HepG2 (cell line): ENCODE results near the gene CAPN15. TPM values are rescaled to one million over a fixed set of nuclear protein-coding genes. Genes with fewer than 3 reads are reported as not detected.

ENCODE experiments used
- BCL6 ChIP-seq: IDR thresholded peaks from 2 replicates; pipeline ENCODE4 v1.6.1; 2016; ENCODE audit warnings: missing genetic modification reagents, missing compliant biosample characterization
- BRD4 ChIP-seq: sonication (generic); formaldehyde crosslinking; IDR thresholded peaks from 2 replicates; pipeline ENCODE4 v1.4.0; 2020; ENCODE audit warnings: missing genetic modification reagents
- CEBPZ ChIP-seq: IDR thresholded peaks from 2 replicates; pipeline ENCODE4 v1.6.1; 2012; ENCODE audit warnings: low read length, improper control_type of control experiment
- CREM ChIP-seq, 2 experiments: sonication (generic) in 1 of 2; formaldehyde crosslinking in 1 of 2; IDR thresholded peaks; 2 replicates each; pipeline versions ENCODE4 v1.4.0 to v1.6.1; 2016 to 2020; ENCODE audit warnings: antibody characterized with exemption in 1 of 2, mild to moderate bottlenecking in 1 of 2, missing genetic modification reagents in 1 of 2
- DPF2 ChIP-seq: sonication (generic); formaldehyde crosslinking; IDR thresholded peaks from 2 replicates; pipeline ENCODE4 v1.4.0; 2020; ENCODE audit warnings: mild to moderate bottlenecking, low read depth, missing genetic modification reagents, borderline replicate concordance
- ELF3 ChIP-seq: IDR thresholded peaks from 2 replicates; pipeline ENCODE4 v1.6.1; 2016; ENCODE audit warnings: missing genetic modification reagents, missing compliant biosample characterization
- HMGXB4 ChIP-seq, 2 experiments: sonication (generic) in 1 of 2; formaldehyde crosslinking in 1 of 2; IDR thresholded peaks; 2 replicates each; pipeline versions ENCODE4 v1.4.0 to v1.6.1; 2018 to 2020; ENCODE audit warnings: missing genetic modification reagents in 2 of 2, borderline replicate concordance in 1 of 2, low read depth in 1 of 2, mild to moderate bottlenecking in 1 of 2, missing biosample characterization in 1 of 2
- HNRNPLL ChIP-seq: fragments of 200-400 bp; formaldehyde crosslinking; IDR thresholded peaks from 2 replicates; pipeline ENCODE4 v1.6.1; 2017; ENCODE audit warnings: mild to moderate bottlenecking, low read depth, low read length; ENCODE audit not compliant: poor library complexity, severe bottlenecking
- MXD3 ChIP-seq: IDR thresholded peaks from 2 replicates; pipeline ENCODE4 v1.6.1; 2016; ENCODE audit warnings: mild to moderate bottlenecking, missing biosample characterization, missing genetic modification reagents
- POLR2AphosphoS5 ChIP-seq: IDR thresholded peaks from 2 replicates; pipeline ENCODE4 v1.6.1; 2012; ENCODE audit warnings: low read depth, low read length
- SALL1 ChIP-seq: sonication (generic); formaldehyde crosslinking; IDR thresholded peaks from 2 replicates; pipeline ENCODE4 v1.8.0; 2022; ENCODE audit warnings: mild to moderate bottlenecking, missing genetic modification reagents
- SAP130 ChIP-seq: IDR thresholded peaks from 2 replicates; pipeline ENCODE4 v1.6.1; 2016; ENCODE audit warnings: low read depth
- ZMYM4 ChIP-seq: sonication (generic); formaldehyde crosslinking; IDR thresholded peaks from 2 replicates; pipeline ENCODE4 v1.8.1; 2023; ENCODE audit warnings: mild to moderate bottlenecking, missing genetic modification reagents
- ZNF251 ChIP-seq: sonication (generic); formaldehyde crosslinking; IDR thresholded peaks from 2 replicates; pipeline ENCODE4 v1.9.0; 2021; ENCODE audit warnings: mild to moderate bottlenecking, missing genetic modification reagents
- ZNF446 ChIP-seq: sonication (generic); formaldehyde crosslinking; IDR thresholded peaks from 2 replicates; pipeline ENCODE4 v1.5.0; 2020; ENCODE audit warnings: mild to moderate bottlenecking, missing genetic modification reagents
- ZNF639 ChIP-seq: conservative IDR thresholded peaks from 2 replicates; pipeline ENCODE4 v1.6.1; 2018; ENCODE audit warnings: missing genetic modification reagents
- ZNF768 ChIP-seq: sonication (generic); formaldehyde crosslinking; IDR thresholded peaks from 2 replicates; pipeline ENCODE4 v1.4.0; 2020; ENCODE audit warnings: missing genetic modification reagents
- polyA plus RNA-seq, 8 experiments: library from polyadenylated mRNA; depleted of rRNA in 3 of 8; stranded (reverse) in 7 of 8; unstranded in 1 of 8; fragments of >200 nt; fragmentation: Illumina TruSeq in 4 of 8; extraction: Trizol in 4 of 8; gene quantifications; 2 replicates each; pipeline versions ENCODE4 v1.2.1 to v1.2.3, GENCODE V29; 2011 to 2016; ENCODE audit warnings: low read depth in 4 of 8, missing spikeins in 1 of 8, mixed read lengths in 1 of 8; ENCODE audit not compliant: insufficient read depth in 1 of 8
- total RNA-seq, 5 experiments: library from RNA; depleted of rRNA; stranded (reverse); fragments of >200 nt; fragmentation: Illumina TruSeq; extraction: Trizol; gene quantifications; 2 replicates each; pipeline ENCODE4 v1.2.3, GENCODE V29; 2016; ENCODE audit warnings: low read depth in 1 of 5

CAPN15 gene
- total and polyA plus RNA-seq, 2 of the 13 experiments (the other 11 are each of a cell fraction or from before 2014, with no cell fraction given) = 14.9 to 24.5 TPM

GRCh38 chr16:533391-534123 is 6.0 kb downstream of the CAPN15 start (continued):
- TF ChIP-seq POLR2AphosphoS5 (peak; percentile 62), CREM (IDR thresholded peaks at IDR 0.05) (no peak), CREM (CRISPR knock-in tag; IDR thresholded peaks at IDR 0.05) (no peak), ELF3 (CRISPR knock-in tag) (peak; percentile 31; the same call in 1 of the 2 replicates), HMGXB4 (CRISPR knock-in tag; IDR thresholded peaks at IDR 0.05; ENCODE audit: borderline replicate concordance in 1 of 2, low read depth in 1 of 2) (peak; percentile 21 to 45; a peak in 1 of 4 replicates), BCL6 (CRISPR knock-in tag) (peak; percentile 49; the same call in 1 of the 2 replicates), DPF2 (CRISPR knock-in tag) (peak; percentile 28; the same call in 1 of the 2 replicates), HNRNPLL (peak; percentile 67), MXD3 (peak; percentile 12; the same call in 1 of the 2 replicates), CEBPZ (no peak), ZMYM4 (CRISPR knock-in tag) (no peak), ZNF768 (CRISPR knock-in tag) (peak; percentile 40; the same call in 1 of the 2 replicates), SALL1 (0 out of 2 replicates have a peak, but pooled peaks have one; percentile 18), ZNF639 (CRISPR knock-in tag) (no peak), BRD4 (0 out of 2 replicates have a peak, but pooled peaks have one; percentile 44), ZNF251 (CRISPR knock-in tag) (no peak), ZNF446 (CRISPR knock-in tag) (no peak), SAP130 (CRISPR knock-in tag) (peak; percentile 67)
